Lung (tissue), 12 donors: ENCODE results near the gene LPCAT1. TPM values are rescaled to one million over a fixed set of nuclear protein-coding genes. Genes with fewer than 3 reads are reported as not detected.
A peak's percentile ranks its signal among the peaks of the same experiment; 100 is the strongest.

Experiments used
- ATAC-seq: fragments of 200-7000 bp; cut with Tn5 transposase; one replicate; pipeline ENCODE4 v1.9.1; 2020; ENCODE audit warnings: moderate number of reproducible peaks; ENCODE audit not compliant: insufficient read depth, low FRiP score
- DNase-seq, 3 donors: peaks; one replicate each; pipeline ENCODE4 v3.0.0-alpha.2; 2013 to 2017
- H3K27ac ChIP-seq, 2 donors: one replicate each; pipeline ENCODE4 v1.5.1; 2013; ENCODE audit warnings: mild to moderate bottlenecking in 2 of 2, moderate library complexity in 2 of 2, control low read depth in 1 of 2, inconsistent platforms in 1 of 2, low read depth in 1 of 2, low read length in 1 of 2
- H3K27me3 ChIP-seq, 3 donors: one replicate each; pipeline ENCODE4 v1.5.1; 2013; ENCODE audit warnings: low read length in 2 of 3; ENCODE audit not compliant: control insufficient read depth in 3 of 3, insufficient read depth in 3 of 3
- H3K36me3 ChIP-seq, 4 donors: one replicate each; pipeline ENCODE4 v1.5.1; 2013; ENCODE audit warnings: low read length in 4 of 4, mild to moderate bottlenecking in 1 of 4, moderate library complexity in 1 of 4; ENCODE audit not compliant: control insufficient read depth in 4 of 4, insufficient read depth in 4 of 4
- H3K4me1 ChIP-seq, 5 donors: one replicate each; pipeline ENCODE4 v1.5.1; 2013; ENCODE audit warnings: low read length in 5 of 5, mild to moderate bottlenecking in 2 of 5, moderate library complexity in 1 of 5; ENCODE audit not compliant: control insufficient read depth in 5 of 5, insufficient read depth in 5 of 5
- H3K4me3 ChIP-seq: one replicate; pipeline ENCODE4 v1.5.1; 2013; ENCODE audit warnings: mild to moderate bottlenecking, control low read depth, moderate library complexity
- H3K9ac ChIP-seq, 2 donors: one replicate each; pipeline ENCODE4 v1.5.1; 2013; ENCODE audit warnings: low read length in 2 of 2, control low read depth in 1 of 2; ENCODE audit not compliant: insufficient read depth in 1 of 2
- H3K9me3 ChIP-seq, 4 donors: one replicate each; pipeline ENCODE4 v1.5.1; 2013; ENCODE audit warnings: low read length in 3 of 4, mild to moderate bottlenecking in 1 of 4, moderate library complexity in 1 of 4; ENCODE audit not compliant: control insufficient read depth in 4 of 4, insufficient read depth in 3 of 4
- CTCF ChIP-seq: IDR thresholded peaks from 2 replicates; pipeline ENCODE4 v1.5.1; 2012; ENCODE audit warnings: mild to moderate bottlenecking; ENCODE audit errors: control extremely low read depth, extremely low read depth
- WGBS, 2 donors: extraction: QIAGEN DNeasy Blood & Tissue Kit; methylation state at CpG; one replicate each; pipeline ENCODE4 v1.1.7; 2013; 5-methylcytosine and 5-hydroxymethylcytosine counted together
- polyA plus RNA-seq, 2 donors: library from polyadenylated mRNA; stranded (reverse); fragments of 200-250 nt; gene quantifications; one replicate each; pipeline ENCODE4 v1.2.1, GENCODE V29; 2013
- total RNA-seq, 2 donors: library from RNA; depleted of rRNA in 1 of 2; stranded (reverse); fragments of >200 nt in 1 of 2; gene quantifications; one replicate each; pipeline ENCODE4 v1.2.1, GENCODE V29; 2014 to 2021
- donor health status: control.
- donor health status: control.
- donor health status: Bipolar disorder and iron deficiency.
- donor health status: healthy.
- donor health status: DM: yes; HTN: yes; CAD: no.

The LPCAT1 gene
- total and polyA plus RNA-seq, 4 donors, result 198 to 669 (median 443) TPM

GRCh38 chr5:1479581-1480188 lies 44.1 kb downstream of the LPCAT1 start:
- Histone ChIP-seq H3K4me1 (peaks cover 0 to 3% (median 0%) of the 10 kb centered on the region in 5 donors), H3K27ac (peak overlapping the region in 1 of 2 donors; percentile 75), H3K27me3 (no peaks in the 10 kb centered on the region), H3K4me3 (no peak overlapping the region), H3K36me3 (peaks cover 0 to 56% (median 16%) of the 10 kb centered on the region in 4 donors), H3K9me3 (no peaks in the 10 kb centered on the region), H3K9ac (no peak overlapping the region)
- TF ChIP-seq CTCF, result peak; percentile 7
- peak; percentile 42 to 67 (median 49) for DNase-seq
- 30 to 48% methylated on average over 20 to 21 of the region's 21 CpGs for WGBS, 2 donors
- peak; percentile 50 for ATAC-seq

GRCh38 chr5:1479066-1479465 lies 44.7 kb downstream of the LPCAT1 start:
- 90 to 96% methylated on average over 7 of the region's 7 CpGs for WGBS, 2 donors
- no peak for TF ChIP-seq CTCF
- DNase-seq (no peak), ATAC-seq (no peak)
- H3K9ac ChIP-seq, result no peak overlapping the region
- H3K27ac ChIP-seq, result no peak overlapping the region
- H3K36me3 ChIP-seq, result peaks cover 0 to 53% (median 14%) of the 10 kb centered on the region in 4 donors
- peaks cover 0 to 3% (median 0%) of the 10 kb centered on the region in 5 donors for H3K4me1 ChIP-seq
- H3K4me3 ChIP-seq, result no peak overlapping the region
- H3K27me3 ChIP-seq, result no peaks in the 10 kb centered on the region
- H3K9me3 ChIP-seq, result no peaks in the 10 kb centered on the region

- no peaks in the 10 kb centered on the region for H3K9me3 ChIP-seq
- ATAC-seq (no peak), DNase-seq (no peak)
- no peak overlapping the region for H3K9ac ChIP-seq
- no peak overlapping the region for H3K27ac ChIP-seq
- H3K4me1 ChIP-seq, result peaks cover 0 to 3% (median 0%) of the 10 kb centered on the region in 5 donors
- H3K36me3 ChIP-seq, result peaks cover 0 to 49% (median 19%) of the 10 kb centered on the region in 4 donors
- WGBS, 2 donors, result 71 to 87% methylated on average over 13 of the region's 13 CpGs
- no peak overlapping the region for H3K4me3 ChIP-seq
- TF ChIP-seq CTCF, result no peak
- H3K27me3 ChIP-seq, result no peaks in the 10 kb centered on the region
Measured at GRCh38 chr5:1478271-1479035, 45.3 kb downstream of the LPCAT1 start.
